Lung (tissue), 12 donors: ENCODE data around the gene IL22RA1. TPM values are rescaled to one million over a fixed set of nuclear protein-coding genes. Genes with fewer than 3 reads are reported as not detected.

Source experiments
- ATAC-seq: fragments of 200-7000 bp; cut with Tn5 transposase; one replicate; pipeline ENCODE4 v1.9.1; 2020; ENCODE audit warnings: moderate number of reproducible peaks; ENCODE audit not compliant: insufficient read depth, low FRiP score
- DNase-seq, 3 donors: peaks; one replicate each; pipeline ENCODE4 v3.0.0-alpha.2; 2013 to 2017
- H3K27ac ChIP-seq, 2 donors: one replicate each; pipeline ENCODE4 v1.5.1; 2013; ENCODE audit warnings: mild to moderate bottlenecking in 2 of 2, moderate library complexity in 2 of 2, control low read depth in 1 of 2, inconsistent platforms in 1 of 2, low read depth in 1 of 2, low read length in 1 of 2
- H3K27me3 ChIP-seq, 3 donors: one replicate each; pipeline ENCODE4 v1.5.1; 2013; ENCODE audit warnings: low read length in 2 of 3; ENCODE audit not compliant: control insufficient read depth in 3 of 3, insufficient read depth in 3 of 3
- H3K36me3 ChIP-seq, 4 donors: one replicate each; pipeline ENCODE4 v1.5.1; 2013; ENCODE audit warnings: low read length in 4 of 4, mild to moderate bottlenecking in 1 of 4, moderate library complexity in 1 of 4; ENCODE audit not compliant: control insufficient read depth in 4 of 4, insufficient read depth in 4 of 4
- H3K4me1 ChIP-seq, 5 donors: one replicate each; pipeline ENCODE4 v1.5.1; 2013; ENCODE audit warnings: low read length in 5 of 5, mild to moderate bottlenecking in 2 of 5, moderate library complexity in 1 of 5; ENCODE audit not compliant: control insufficient read depth in 5 of 5, insufficient read depth in 5 of 5
- H3K4me3 ChIP-seq: one replicate; pipeline ENCODE4 v1.5.1; 2013; ENCODE audit warnings: mild to moderate bottlenecking, control low read depth, moderate library complexity
- H3K9ac ChIP-seq, 2 donors: one replicate each; pipeline ENCODE4 v1.5.1; 2013; ENCODE audit warnings: low read length in 2 of 2, control low read depth in 1 of 2; ENCODE audit not compliant: insufficient read depth in 1 of 2
- H3K9me3 ChIP-seq, 4 donors: one replicate each; pipeline ENCODE4 v1.5.1; 2013; ENCODE audit warnings: low read length in 3 of 4, mild to moderate bottlenecking in 1 of 4, moderate library complexity in 1 of 4; ENCODE audit not compliant: control insufficient read depth in 4 of 4, insufficient read depth in 3 of 4
- WGBS, 2 donors: extraction: QIAGEN DNeasy Blood & Tissue Kit; methylation state at CpG; one replicate each; pipeline ENCODE4 v1.1.7; 2013; 5-methylcytosine and 5-hydroxymethylcytosine counted together
- polyA plus RNA-seq, 2 donors: library from polyadenylated mRNA; stranded (reverse); fragments of 200-250 nt; gene quantifications; one replicate each; pipeline ENCODE4 v1.2.1, GENCODE V29; 2013
- total RNA-seq, 2 donors: library from RNA; depleted of rRNA in 1 of 2; stranded (reverse); fragments of >200 nt in 1 of 2; gene quantifications; one replicate each; pipeline ENCODE4 v1.2.1, GENCODE V29; 2014 to 2021
- TF ChIP-seq, protein P1 (sequence below): IDR thresholded peaks from 2 replicates; pipeline ENCODE4 v1.5.1; 2012; ENCODE audit warnings: mild to moderate bottlenecking; ENCODE audit errors: control extremely low read depth, extremely low read depth
- donor health status: control.
- donor health status: control.
- donor health status: Bipolar disorder and iron deficiency.
- donor health status: healthy.
- donor health status: DM: yes; HTN: yes; CAD: no.

IL22RA1 gene
- total and polyA plus RNA-seq, 4 donors, result 0.09 to 1.0 (median 0.23) TPM

DNA sequence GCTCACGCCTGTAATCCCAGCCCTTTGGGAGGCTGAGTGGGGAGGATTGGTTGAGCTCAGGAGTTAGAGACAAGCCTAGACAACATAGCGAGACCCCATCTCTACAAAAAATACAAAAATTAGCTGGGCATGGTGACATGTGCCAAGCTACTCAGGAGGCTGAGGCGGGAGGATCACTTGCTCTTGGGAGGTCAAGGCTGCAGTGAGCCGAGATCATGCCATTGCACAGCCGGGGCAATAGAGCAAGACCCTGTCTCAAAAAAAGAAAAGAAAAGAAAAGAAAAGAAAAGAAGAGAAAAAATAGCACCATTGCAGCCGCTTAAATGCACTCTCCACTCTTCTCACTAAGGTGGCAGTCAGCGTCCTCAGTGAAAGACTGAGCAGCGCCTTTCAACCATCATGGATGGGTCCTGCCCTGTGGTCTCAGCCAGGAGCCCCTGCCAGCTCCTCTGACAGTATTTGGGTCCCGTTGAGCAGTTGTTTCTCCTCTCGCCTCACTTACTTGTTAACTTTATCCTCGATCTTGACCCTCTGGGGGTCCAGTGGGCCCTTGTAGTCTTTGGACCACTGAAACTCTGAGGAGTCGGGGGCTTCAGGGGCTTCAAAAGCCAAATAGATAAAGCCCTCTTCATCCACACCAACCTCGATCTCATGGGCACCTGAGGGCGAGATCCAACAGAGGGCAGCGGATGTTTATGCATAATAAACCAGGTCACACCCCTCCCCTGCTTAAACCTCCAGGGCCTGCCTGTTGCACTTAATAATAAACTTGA, 67.9 kb downstream of the IL22RA1 start:
- H3K27me3 ChIP-seq, result no peaks in the 10 kb centered on the region
- no peaks in the 10 kb centered on the region for H3K36me3 ChIP-seq
- ATAC-seq (no peak), DNase-seq (no peak)
- H3K9me3 ChIP-seq, result no peaks in the 10 kb centered on the region
- no peaks in the 10 kb centered on the region for H3K4me1 ChIP-seq
- no peak overlapping the region for H3K9ac ChIP-seq
- 81 to 89% methylated on average over 15 of the region's 15 CpGs for WGBS, 2 donors
- H3K4me3 ChIP-seq, result no peak overlapping the region
- no peak overlapping the region for H3K27ac ChIP-seq
- TF ChIP-seq, protein P1, sequence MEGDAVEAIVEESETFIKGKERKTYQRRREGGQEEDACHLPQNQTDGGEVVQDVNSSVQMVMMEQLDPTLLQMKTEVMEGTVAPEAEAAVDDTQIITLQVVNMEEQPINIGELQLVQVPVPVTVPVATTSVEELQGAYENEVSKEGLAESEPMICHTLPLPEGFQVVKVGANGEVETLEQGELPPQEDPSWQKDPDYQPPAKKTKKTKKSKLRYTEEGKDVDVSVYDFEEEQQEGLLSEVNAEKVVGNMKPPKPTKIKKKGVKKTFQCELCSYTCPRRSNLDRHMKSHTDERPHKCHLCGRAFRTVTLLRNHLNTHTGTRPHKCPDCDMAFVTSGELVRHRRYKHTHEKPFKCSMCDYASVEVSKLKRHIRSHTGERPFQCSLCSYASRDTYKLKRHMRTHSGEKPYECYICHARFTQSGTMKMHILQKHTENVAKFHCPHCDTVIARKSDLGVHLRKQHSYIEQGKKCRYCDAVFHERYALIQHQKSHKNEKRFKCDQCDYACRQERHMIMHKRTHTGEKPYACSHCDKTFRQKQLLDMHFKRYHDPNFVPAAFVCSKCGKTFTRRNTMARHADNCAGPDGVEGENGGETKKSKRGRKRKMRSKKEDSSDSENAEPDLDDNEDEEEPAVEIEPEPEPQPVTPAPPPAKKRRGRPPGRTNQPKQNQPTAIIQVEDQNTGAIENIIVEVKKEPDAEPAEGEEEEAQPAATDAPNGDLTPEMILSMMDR, result no peak

GRCh38 chr1:24074196-24074595, 68.7 kb downstream of the IL22RA1 start:
- ATAC-seq, result no peak
- no peaks in the 10 kb centered on the region for H3K9me3 ChIP-seq
- DNase-seq, result no peak
- no peaks in the 10 kb centered on the region for H3K27me3 ChIP-seq
- 86 to 98% methylated on average over 5 of the region's 5 CpGs for WGBS, 2 donors
- TF ChIP-seq, protein P1, result no peak
- H3K36me3 ChIP-seq, result no peaks in the 10 kb centered on the region
- H3K27ac ChIP-seq, result no peak overlapping the region
- H3K9ac ChIP-seq, result no peak overlapping the region
- no peaks in the 10 kb centered on the region for H3K4me1 ChIP-seq
- H3K4me3 ChIP-seq, result no peak overlapping the region

- no peak for DNase-seq
- H3K9me3 ChIP-seq, result no peaks in the 10 kb centered on the region
Observed at GRCh38 chr1:24071941-24072340, 71.0 kb downstream of the IL22RA1 start.

More at GRCh38 chr1:24071941-24072340, 71.0 kb downstream of the IL22RA1 start:
- ATAC-seq, result no peak
- Histone ChIP-seq H3K27ac (no peak overlapping the region), H3K36me3 (no peaks in the 10 kb centered on the region), H3K27me3 (no peaks in the 10 kb centered on the region), H3K4me3 (no peak overlapping the region), H3K4me1 (no peaks in the 10 kb centered on the region), H3K9ac (no peak overlapping the region)
- 91 to 92% methylated on average over 7 of the region's 7 CpGs for WGBS, 2 donors
- TF ChIP-seq, protein P1, result no peak
